ENCODE measurements around the gene RPS10.
"Not testable (repeated sequence)": the region's sequence is repeated elsewhere in the genome, so short reads cannot be mapped to it uniquely, and the experiment has no call there.

Gene RPS10

DNA sequence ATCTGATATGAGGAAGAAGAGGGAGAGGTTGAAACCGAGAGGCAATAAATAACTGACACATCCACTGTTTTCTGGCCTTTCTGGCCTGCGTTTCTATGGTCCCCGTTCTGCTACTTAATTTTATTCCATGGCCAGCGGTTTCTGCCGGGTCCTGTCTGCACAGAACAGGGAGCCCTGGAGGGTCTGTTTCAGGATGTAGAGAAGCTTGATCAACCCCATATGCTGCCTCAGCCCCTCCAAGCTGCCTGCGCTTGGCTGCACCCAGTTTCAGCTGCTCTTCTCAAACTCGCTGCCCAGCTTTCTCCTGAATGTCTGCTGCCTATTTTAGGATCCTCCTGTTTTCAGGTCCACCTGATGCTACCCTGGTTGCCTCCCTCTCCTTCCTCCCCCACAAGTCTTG, 21.5 kb upstream of the RPS10 start:
- DNase-seq = no peak

DNA sequence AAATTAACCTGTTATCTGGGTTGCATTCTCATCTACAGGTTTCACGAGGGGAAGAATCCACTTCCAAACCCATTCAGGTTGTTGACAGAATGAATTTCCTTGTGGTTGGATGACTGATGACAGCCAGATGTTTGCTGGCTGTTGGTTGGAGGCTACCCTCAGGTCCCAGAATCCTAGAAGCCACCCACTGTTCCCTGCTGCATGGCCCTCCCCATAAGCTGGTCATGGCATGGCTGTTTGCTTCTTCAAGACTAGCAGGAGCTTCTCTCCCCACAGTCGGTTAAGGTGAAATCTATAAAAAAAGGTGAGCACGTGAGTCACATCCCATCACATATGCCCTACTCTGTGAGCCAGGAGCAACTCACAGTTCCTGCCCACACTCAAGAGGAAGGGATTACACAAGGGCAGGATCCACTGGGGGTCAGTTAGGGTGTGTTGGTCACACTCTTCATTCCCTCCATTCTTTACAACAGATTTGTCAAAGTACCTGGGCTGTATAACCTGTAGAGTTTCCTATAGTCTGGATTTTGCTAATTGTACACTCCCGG, 19.5 kb upstream of the RPS10 start:
- DNase-seq = no peak

DNA sequence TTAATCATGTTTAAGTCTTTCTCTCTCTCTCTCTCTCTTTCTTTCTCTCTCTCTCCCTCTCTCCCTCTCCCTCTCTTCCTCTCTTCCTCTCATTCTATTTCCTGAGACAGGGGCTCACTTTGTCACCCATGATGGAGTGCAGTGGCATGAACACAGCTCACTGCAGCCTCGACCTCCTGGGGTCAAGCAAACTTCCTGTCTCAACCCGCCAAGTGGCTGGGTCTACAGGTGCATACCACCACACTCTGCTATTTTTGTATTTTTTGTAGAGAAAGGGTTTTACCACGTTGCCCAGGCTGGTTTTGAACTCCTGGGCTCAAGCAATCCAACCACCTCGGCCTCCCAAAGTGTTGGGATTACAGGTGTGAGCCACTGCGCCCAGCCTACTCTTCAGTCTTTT, 15.7 kb upstream of the RPS10 start:
- DNase-seq = no peak

- DNase-seq = no peak
Measured at GRCh38 chr6:34439442-34439841, 13.6 kb upstream of the RPS10 start.

GRCh38 chr6:34438705-34439104, 12.8 kb upstream of the RPS10 start:
- no peak for DNase-seq

DNA sequence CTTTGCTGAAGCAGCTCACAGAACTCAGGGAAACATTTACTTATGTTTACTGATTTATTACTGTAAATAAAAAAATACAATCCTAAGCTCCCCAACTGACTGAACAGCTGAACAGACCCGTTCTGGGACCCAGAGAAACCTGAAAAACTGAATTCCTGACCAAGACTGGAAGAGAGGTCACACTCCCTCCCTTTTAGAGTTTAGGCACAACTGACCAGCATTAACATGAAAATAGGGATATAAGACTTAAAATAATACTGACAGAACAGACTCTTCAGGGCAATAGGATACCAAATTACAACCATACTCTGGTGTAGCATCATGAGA, 11.7 kb upstream of the RPS10 start:
- DNase-seq = no peak

DNA sequence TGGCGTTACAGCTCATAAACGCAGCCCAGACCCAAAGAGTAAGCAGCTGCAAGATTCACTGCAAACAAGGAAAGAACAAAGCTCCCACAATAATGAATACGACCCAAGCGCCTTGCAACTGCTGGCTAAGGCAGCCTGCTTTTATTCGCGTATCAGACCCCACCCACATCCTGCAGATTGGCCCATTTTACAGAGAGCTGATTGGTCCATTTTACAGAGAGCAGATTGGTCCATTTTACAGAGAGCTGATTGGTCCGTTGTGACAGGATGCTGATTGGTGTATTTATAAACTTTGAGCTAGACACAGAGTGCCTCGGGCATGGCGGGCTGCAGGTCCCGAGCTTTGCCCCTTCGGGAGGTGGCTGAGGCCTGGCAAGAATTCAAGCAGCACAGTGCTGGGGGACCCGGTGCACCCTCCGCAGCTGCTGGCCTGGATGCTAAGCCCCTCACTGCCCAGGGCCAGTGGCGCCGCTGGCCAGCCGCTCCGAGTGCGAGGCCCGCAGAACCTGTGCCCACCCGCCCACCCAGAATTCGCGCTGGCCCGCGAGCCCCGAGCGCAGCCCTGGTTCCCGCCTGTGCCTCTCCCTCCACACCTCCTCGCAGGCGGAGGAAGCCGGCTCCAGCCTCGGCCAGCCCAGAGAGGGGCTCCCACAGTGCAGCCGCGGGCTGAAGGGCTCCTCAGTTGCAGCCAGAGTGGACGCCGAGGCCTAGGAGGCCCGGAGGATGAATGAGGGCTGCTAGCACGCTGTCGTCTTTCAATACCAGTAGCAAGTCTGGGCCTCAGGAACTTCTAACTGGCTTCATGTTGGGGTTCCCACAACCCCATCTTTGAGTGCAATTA, 11.2 kb upstream of the RPS10 start:
- DNase-seq = no peak

GRCh38 chr6:34435916-34436315, 10.0 kb upstream of the RPS10 start:
- DNase-seq = no peak

DNA sequence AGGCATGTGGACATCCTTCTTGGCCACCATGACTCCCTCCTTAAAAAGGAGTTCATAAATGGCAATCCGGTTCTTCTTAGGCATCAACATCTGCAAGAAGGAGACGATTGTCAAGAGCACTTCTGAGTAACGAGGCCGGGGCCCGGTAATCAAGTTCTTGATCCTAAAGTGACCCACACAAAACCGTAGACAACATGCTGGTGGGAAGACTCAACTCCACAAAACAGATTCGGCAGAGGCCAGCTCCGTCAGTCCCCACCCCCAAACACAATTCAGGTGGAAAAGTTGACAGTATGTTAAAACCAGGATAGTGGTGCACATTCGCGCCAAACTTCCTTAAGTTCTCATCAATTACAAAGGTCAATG, 754 bp downstream of the RPS10 start:
- no peak for DNase-seq

- DNase-seq = no peak
Measured at GRCh38 chr6:34424200-34425131, 1.4 kb downstream of the RPS10 start.

GRCh38 chr6:34423254-34423653, 2.6 kb downstream of the RPS10 start:
- DNase-seq = no peak

- no peak for DNase-seq
Measured at GRCh38 chr6:34418367-34418766, 7.5 kb downstream of the RPS10 start.

- DNase-seq = no peak
Measured at GRCh38 chr6:34416877-34417371, 8.9 kb downstream of the RPS10 start.

DNA sequence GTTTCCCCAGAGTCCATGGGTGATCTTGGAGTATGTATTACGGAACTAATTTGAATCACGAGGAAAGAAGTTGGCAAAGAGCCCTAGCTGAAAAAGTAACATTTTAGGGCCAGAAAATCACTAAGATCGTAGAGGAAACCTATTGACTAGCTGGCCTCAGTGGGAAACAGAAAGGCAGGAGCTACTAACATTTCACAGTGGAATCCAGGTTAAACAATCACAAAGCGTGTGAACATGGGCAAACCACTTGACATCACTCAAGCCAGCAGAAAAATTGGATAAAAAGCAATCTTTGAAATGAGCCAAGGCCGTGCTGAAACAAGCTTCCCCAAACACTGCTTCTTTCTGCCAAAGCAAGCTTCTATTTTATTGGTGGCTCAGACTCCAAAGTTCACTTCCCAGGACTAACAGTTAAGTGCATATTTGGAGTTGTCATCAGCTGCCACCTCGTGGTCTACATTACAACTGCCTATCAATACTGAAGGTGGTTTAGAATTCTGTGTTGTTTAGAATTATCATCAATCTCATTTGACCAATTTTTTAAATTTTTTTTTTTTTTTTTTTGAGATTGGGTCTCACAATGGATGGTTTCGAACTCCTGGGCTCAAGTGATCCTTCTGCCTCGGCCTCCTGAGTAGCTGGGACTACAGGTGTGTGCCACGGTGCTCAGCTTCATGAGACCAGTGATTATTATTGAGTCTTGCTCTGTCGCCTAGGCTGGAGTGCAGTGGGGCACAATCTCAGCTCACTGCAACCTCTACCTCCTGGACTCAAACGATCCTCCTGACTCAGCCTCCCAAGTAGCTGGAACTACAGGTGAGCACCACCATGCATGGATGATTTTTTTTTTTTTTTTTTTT, 10.6 kb downstream of the RPS10 start:
- DNase-seq = peak; percentile 27

DNA sequence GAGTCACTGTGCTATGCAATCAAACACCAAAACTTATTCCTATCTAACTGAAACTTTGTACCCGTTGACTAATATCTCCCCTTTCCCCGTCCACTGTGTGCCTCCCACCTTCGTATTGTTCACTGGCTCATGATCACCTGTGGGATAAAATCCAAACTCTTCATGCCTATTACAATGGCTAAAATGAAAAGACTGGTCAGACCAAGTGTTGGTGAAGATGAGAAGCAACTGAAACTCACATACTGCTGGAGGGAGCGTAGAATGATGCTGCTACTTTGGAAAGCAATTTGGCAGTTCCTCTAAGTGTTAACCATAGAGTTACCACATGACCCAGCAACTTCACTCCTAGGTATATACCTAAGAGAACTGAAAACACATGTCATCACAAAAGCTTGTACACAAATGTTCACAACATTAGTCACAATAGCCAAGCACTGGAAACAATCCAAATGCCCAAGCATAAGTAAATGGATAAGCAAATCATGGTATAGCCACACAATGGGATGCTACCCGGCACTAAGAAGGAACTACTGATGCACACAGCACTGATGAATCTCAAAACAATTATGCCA, 13.1 kb downstream of the RPS10 start:
- DNase-seq = no peak

- DNase-seq = no peak
Measured at GRCh38 chr6:34412016-34412415, 13.9 kb downstream of the RPS10 start.

DNA sequence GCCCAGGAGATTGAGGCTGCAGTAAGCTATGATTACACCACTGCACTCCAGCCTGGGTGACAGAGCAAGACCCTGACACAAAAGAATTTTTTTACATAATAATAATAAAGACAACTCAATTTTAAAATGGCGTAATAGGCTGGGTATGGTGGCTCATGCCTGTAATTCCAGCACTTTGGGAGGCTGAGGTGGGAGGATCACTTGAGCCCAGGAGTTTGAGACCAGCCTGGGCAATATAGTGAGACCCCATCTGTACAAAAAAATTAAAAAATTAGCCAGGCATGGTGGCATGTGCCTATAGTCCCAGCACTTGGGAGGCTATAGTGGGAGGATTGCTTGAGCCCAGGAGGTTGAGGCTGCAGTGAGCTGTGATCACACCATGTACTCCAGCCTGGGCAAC, 18.0 kb downstream of the RPS10 start:
- DNase-seq = not testable (repeated sequence)

DNA sequence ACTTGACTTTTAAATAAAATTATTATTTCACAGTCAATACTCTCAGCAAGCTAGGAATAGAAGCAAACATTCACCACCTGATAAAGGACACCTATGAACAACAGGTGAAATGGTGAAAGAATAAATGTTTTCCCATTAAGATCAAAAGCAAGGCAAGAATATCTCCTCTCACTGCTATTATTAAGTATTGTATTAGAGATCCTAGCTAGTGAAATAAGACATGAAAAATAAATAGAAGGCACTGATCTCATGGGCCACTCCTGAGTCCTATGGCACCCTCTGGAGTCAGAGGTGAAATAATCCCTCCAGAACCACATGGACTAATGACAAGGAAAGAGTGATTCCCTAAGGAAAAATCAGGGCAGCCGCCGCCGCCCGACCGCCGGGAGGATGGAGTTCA, 29.4 kb downstream of the RPS10 start:
- no peak for DNase-seq

GRCh38 chr6:34393966-34394305, 31.9 kb downstream of the RPS10 start:
- DNase-seq = no peak

DNA sequence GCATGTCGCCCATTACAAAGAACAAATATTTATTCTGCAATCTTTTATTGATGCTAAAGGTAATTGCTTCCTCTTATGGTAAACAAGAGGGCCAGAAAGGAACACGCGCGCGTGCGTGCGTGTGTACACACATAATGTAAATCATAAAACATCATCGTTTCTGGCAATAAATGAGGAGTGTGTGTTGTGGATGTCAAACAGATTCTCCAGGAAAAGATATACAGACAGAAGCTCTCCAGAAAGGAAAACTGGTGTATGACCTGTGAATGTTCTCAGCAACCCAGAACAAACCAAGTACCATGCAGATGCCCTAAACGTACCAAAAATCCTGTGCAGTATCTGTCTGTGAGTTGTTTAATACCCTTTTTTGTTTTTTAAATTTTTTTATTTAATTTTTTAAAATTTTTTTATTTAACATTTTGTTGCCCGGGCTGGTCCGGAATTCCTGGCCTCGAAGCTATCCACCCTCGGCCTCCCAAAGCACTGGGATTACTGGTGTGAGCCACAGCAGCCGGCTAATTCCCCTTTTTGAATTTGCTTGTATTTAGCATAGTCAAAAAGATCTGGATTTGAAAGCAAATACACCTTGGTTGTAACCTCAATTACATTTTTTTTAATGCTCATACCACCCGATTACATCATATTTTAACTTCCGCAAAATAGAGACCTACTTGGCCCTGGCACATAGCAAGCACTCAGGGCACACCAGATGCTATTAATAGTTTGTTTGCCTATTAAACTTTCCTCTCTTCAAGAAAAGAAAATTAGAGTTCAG, 32.5 kb downstream of the RPS10 start:
- no peak for DNase-seq

- DNase-seq = peak; percentile 88
Measured at GRCh38 chr6:34392497-34393190, 33.2 kb downstream of the RPS10 start, which contains the start of gene NUDT3. Gene NUDT3, minus strand, starts transcription at chr6:34392669. Its CDS starts 307 bp downstream, at chr6:34392362.
